Measurements from ENCODE around the gene TTLL9.
A peak's percentile ranks its signal among the peaks of the same experiment; 100 is the strongest.

The TTLL9 gene

GRCh38 chr20:31945319-31945718, 74.9 kb downstream of the TTLL9 start:
- H3K4me3 ChIP-seq (replicated peaks; ENCODE audit: low read depth, low read length): no peak overlapping the region
- TF ChIP-seq, protein P1, sequence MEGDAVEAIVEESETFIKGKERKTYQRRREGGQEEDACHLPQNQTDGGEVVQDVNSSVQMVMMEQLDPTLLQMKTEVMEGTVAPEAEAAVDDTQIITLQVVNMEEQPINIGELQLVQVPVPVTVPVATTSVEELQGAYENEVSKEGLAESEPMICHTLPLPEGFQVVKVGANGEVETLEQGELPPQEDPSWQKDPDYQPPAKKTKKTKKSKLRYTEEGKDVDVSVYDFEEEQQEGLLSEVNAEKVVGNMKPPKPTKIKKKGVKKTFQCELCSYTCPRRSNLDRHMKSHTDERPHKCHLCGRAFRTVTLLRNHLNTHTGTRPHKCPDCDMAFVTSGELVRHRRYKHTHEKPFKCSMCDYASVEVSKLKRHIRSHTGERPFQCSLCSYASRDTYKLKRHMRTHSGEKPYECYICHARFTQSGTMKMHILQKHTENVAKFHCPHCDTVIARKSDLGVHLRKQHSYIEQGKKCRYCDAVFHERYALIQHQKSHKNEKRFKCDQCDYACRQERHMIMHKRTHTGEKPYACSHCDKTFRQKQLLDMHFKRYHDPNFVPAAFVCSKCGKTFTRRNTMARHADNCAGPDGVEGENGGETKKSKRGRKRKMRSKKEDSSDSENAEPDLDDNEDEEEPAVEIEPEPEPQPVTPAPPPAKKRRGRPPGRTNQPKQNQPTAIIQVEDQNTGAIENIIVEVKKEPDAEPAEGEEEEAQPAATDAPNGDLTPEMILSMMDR (IDR thresholded peaks at IDR 0.05; ENCODE audit: insufficient read depth, low read length, poor library complexity, severe bottlenecking): no peak
- H3K27me3 ChIP-seq (replicated peaks; ENCODE audit: control insufficient read depth, insufficient read depth, low read length): no peaks in the 10 kb centered on the region
- DNase-seq (ENCODE audit: extremely low read depth, insufficient read length): no peak
- peaks cover 30% of the 10 kb centered on the region for H3K36me3 ChIP-seq (ENCODE audit: control insufficient read depth, insufficient read depth, low read length)

- peaks cover 30% of the 10 kb centered on the region for H3K36me3 ChIP-seq (ENCODE audit: control insufficient read depth, insufficient read depth, low read length)
- DNase-seq (ENCODE audit: extremely low read depth, insufficient read length): no peak
- H3K27me3 ChIP-seq (replicated peaks; ENCODE audit: control insufficient read depth, insufficient read depth, low read length): no peaks in the 10 kb centered on the region
- TF ChIP-seq, protein P1 (IDR thresholded peaks at IDR 0.05; ENCODE audit: insufficient read depth, low read length, poor library complexity, severe bottlenecking): no peak
- H3K4me3 ChIP-seq (replicated peaks; ENCODE audit: low read depth, low read length): no peak overlapping the region
Observed at GRCh38 chr20:31945785-31946184, 75.4 kb downstream of the TTLL9 start.

DNA sequence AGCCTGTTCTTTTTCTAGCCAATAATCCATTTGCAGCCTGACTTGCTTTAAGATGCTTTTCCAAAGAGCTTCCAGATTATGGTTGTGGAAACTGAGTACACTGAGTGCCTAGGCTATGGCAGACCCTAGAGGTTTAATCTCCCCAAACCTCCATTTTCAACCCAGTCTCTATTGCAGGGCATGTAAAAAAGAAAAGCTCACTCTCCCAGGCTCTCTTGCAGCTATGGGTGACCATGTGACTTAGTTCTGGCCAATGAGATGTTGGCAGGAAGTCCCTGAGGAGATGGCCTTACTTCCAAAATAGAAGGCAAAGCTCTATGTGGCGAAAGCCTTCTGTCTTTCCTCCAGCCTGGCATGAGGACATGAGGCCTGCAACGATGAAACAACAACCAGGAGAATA, 77.6 kb downstream of the TTLL9 start:
- H3K36me3 ChIP-seq (ENCODE audit: control insufficient read depth, insufficient read depth, low read length): peaks cover 30% of the 10 kb centered on the region
- TF ChIP-seq, protein P1 (IDR thresholded peaks at IDR 0.05; ENCODE audit: insufficient read depth, low read length, poor library complexity, severe bottlenecking): no peak
- no peaks in the 10 kb centered on the region for H3K27me3 ChIP-seq (replicated peaks; ENCODE audit: control insufficient read depth, insufficient read depth, low read length)
- H3K4me3 ChIP-seq (replicated peaks; ENCODE audit: low read depth, low read length): no peak overlapping the region
- DNase-seq (ENCODE audit: extremely low read depth, insufficient read length): no peak

GRCh38 chr20:31949877-31950646, 79.6 kb downstream of the TTLL9 start:
- Histone ChIP-seq H3K4me3 (replicated peaks; ENCODE audit: low read depth, low read length) (peak overlapping the region; percentile 74), H3K36me3 (ENCODE audit: control insufficient read depth, insufficient read depth, low read length) (peaks cover 23% of the 10 kb centered on the region), H3K27me3 (replicated peaks; ENCODE audit: control insufficient read depth, insufficient read depth, low read length) (no peaks in the 10 kb centered on the region)
- TF ChIP-seq, protein P1 (IDR thresholded peaks at IDR 0.05; ENCODE audit: insufficient read depth, low read length, poor library complexity, severe bottlenecking): no peak
- no peak for DNase-seq (ENCODE audit: extremely low read depth, insufficient read length)

DNA sequence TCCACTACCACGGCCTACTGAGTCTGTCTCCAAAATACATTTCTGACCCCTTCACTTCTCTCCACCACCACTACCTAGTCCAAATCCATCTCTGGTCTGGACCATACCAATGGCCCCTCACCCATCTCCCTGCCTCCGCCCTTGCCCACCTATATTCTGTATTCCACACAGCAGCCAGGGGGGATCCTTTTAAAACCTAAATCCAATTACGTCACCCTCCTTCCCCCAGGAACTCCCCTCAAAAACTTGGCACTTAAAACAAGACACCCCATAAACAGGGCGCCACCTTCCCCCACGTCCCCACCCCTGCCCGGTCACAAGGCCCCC, 80.7 kb downstream of the TTLL9 start:
- Histone ChIP-seq H3K4me3 (replicated peaks; ENCODE audit: low read depth, low read length) (peak overlapping the region; percentile 74), H3K36me3 (ENCODE audit: control insufficient read depth, insufficient read depth, low read length) (peaks cover 14% of the 10 kb centered on the region), H3K27me3 (replicated peaks; ENCODE audit: control insufficient read depth, insufficient read depth, low read length) (no peaks in the 10 kb centered on the region)
- TF ChIP-seq, protein P1 (IDR thresholded peaks at IDR 0.05; ENCODE audit: insufficient read depth, low read length, poor library complexity, severe bottlenecking): no peak
- no peak for DNase-seq (ENCODE audit: extremely low read depth, insufficient read length)
